Neural cell (in vitro differentiated cells): ENCODE data around the gene ABCC5. TPM values are rescaled to one million over a fixed set of nuclear protein-coding genes. Genes with fewer than 3 reads are reported as not detected.

Source experiments
- H2AFZ ChIP-seq: fragments of 200-600, 300-800 bp; sonication (generic), shearing (Covaris generic); 2 replicates; pipeline ENCODE4 v1.6.0; 2014; ENCODE audit warnings: low read depth, mild to moderate bottlenecking, antibody characterized with exemption, low read length, moderate library complexity
- H3F3A ChIP-seq: fragments of 200-600 bp; shearing (Covaris generic); 2 replicates; pipeline ENCODE4 v1.6.1; 2016; ENCODE audit warnings: mild to moderate bottlenecking, moderate library complexity, mixed read lengths, antibody characterized with exemption, low read length; ENCODE audit not compliant: insufficient read depth, poor library complexity, severe bottlenecking
- H3K27ac ChIP-seq: fragments of 200-600, 300-800 bp; sonication (generic), shearing (Covaris generic); 2 replicates; pipeline ENCODE4 v1.5.1; 2014; ENCODE audit warnings: mild to moderate bottlenecking, low read length, moderate library complexity
- H3K27me3 ChIP-seq: fragments of 300-800, 200-600 bp; sonication (generic), shearing (Covaris generic); 2 replicates; pipeline ENCODE4 v1.6.0; 2014; ENCODE audit warnings: mild to moderate bottlenecking, low read depth, low read length, moderate library complexity; ENCODE audit not compliant: insufficient read depth
- H3K36me3 ChIP-seq: fragments of 300-800, 200-600 bp; sonication (generic), shearing (Covaris generic); 2 replicates; pipeline ENCODE4 v1.5.1; 2014; ENCODE audit warnings: mild to moderate bottlenecking, antibody characterized with exemption, low read length, moderate library complexity; ENCODE audit not compliant: insufficient read depth
- H3K4me2 ChIP-seq: fragments of 300-800, 200-600 bp; sonication (generic), shearing (Covaris generic); 2 replicates; pipeline ENCODE4 v1.6.0; 2014; ENCODE audit warnings: mild to moderate bottlenecking, low read length
- H3K4me3 ChIP-seq: fragments of 300-800, 200-600 bp; sonication (generic), shearing (Covaris generic); 2 replicates; pipeline ENCODE4 v1.5.1; 2014; ENCODE audit warnings: mild to moderate bottlenecking, low read length, moderate library complexity
- H3K79me2 ChIP-seq: fragments of 200-600 bp; shearing (Covaris generic); replicated peaks from 2 replicates; pipeline ENCODE4 v1.6.0; 2014; ENCODE audit warnings: mild to moderate bottlenecking, low read length, moderate library complexity; ENCODE audit not compliant: insufficient read depth
- H3K9ac ChIP-seq: fragments of 300-800, 200-600 bp; sonication (generic), shearing (Covaris generic); 2 replicates; pipeline ENCODE4 v1.6.1; 2016; ENCODE audit warnings: mild to moderate bottlenecking, low read length, mixed read lengths
- H3K9me2 ChIP-seq: fragments of 200-600 bp; shearing (Covaris generic); 2 replicates; pipeline ENCODE4 v1.6.1; 2016; ENCODE audit warnings: mild to moderate bottlenecking, low read length, mixed read lengths; ENCODE audit not compliant: insufficient read depth
- H3K9me3 ChIP-seq: fragments of 200-600, 300-800 bp; sonication (generic), shearing (Covaris generic); 2 replicates; pipeline ENCODE4 v1.6.1; 2016; ENCODE audit warnings: mild to moderate bottlenecking, mixed run types, low read length, moderate library complexity, mixed read lengths
- H4K20me1 ChIP-seq: fragments of 200-600 bp; shearing (Covaris generic); 2 replicates; pipeline ENCODE4 v1.6.1; 2016; ENCODE audit warnings: mild to moderate bottlenecking, mixed run types; ENCODE audit not compliant: insufficient read depth
- CTCF ChIP-seq: fragments of 450-650 bp; IDR thresholded peaks from 2 replicates; pipeline ENCODE4 v1.5.1; 2014; ENCODE audit warnings: antibody characterized with exemption, mild to moderate bottlenecking, moderate library complexity; ENCODE audit not compliant: poor library complexity, severe bottlenecking
- EP300 ChIP-seq: fragments of 450-650 bp; conservative IDR thresholded peaks from 2 replicates; pipeline ENCODE4 v1.6.1; 2014; ENCODE audit warnings: antibody characterized with exemption, mild to moderate bottlenecking, moderate library complexity; ENCODE audit not compliant: poor library complexity, severe bottlenecking
- EZH2 ChIP-seq: fragments of 200-600, 300-800 bp; shearing (Covaris generic), sonication (generic); IDR thresholded peaks from 2 replicates; pipeline ENCODE4 v1.6.1; 2014; ENCODE audit warnings: antibody characterized with exemption, low read length, borderline replicate concordance, mild to moderate bottlenecking; ENCODE audit not compliant: insufficient read depth, poor library complexity, severe bottlenecking
- MXI1 ChIP-seq: fragments of 450-650 bp; conservative IDR thresholded peaks from 2 replicates; pipeline ENCODE4 v1.6.1; 2014; ENCODE audit warnings: antibody characterized with exemption, mild to moderate bottlenecking; ENCODE audit not compliant: poor library complexity, severe bottlenecking
- POLR2AphosphoS5 ChIP-seq: IDR thresholded peaks from 2 replicates; pipeline ENCODE4 v1.6.1; 2012
- RAD21 ChIP-seq: fragments of 450-650 bp; conservative IDR thresholded peaks from 2 replicates; pipeline ENCODE4 v1.6.1; 2014; ENCODE audit warnings: antibody characterized with exemption, mild to moderate bottlenecking, moderate library complexity
- REST ChIP-seq: IDR thresholded peaks from 2 replicates; pipeline ENCODE4 v1.6.1; 2012; ENCODE audit warnings: borderline replicate concordance
- SMC3 ChIP-seq: fragments of 450-650 bp; conservative IDR thresholded peaks from 2 replicates; pipeline ENCODE4 v1.6.1; 2014; ENCODE audit warnings: antibody characterized with exemption, mild to moderate bottlenecking, moderate library complexity; ENCODE audit not compliant: poor library complexity
- TAF1 ChIP-seq: IDR thresholded peaks from 2 replicates; pipeline ENCODE4 v1.6.1; 2012; ENCODE audit warnings: low read depth
- polyA plus RNA-seq: library from polyadenylated mRNA; depleted of rRNA; stranded (reverse); fragments of >200 nt; gene quantifications from 2 replicates; pipeline ENCODE4 v1.2.3, GENCODE V29; 2014

ABCC5 gene
- polyA plus RNA-seq, 1 donor from 2014 or later, result 227 TPM

- TF ChIP-seq CTCF, result no peak
- no peak for TF ChIP-seq POLR2AphosphoS5
- TF ChIP-seq TAF1, result no peak
- no peak for TF ChIP-seq EZH2
- TF ChIP-seq SMC3, result no peak
- TF ChIP-seq RAD21, result no peak
- no peak for TF ChIP-seq EP300
- TF ChIP-seq REST, result no peak
- TF ChIP-seq MXI1, result no peak
- no peak overlapping the region for H3K27ac ChIP-seq
- H3K27me3 ChIP-seq, result no peaks in the 10 kb centered on the region
- no peak overlapping the region for H3K9ac ChIP-seq
- peaks cover 9% of the 10 kb centered on the region for H3K36me3 ChIP-seq
- H4K20me1 ChIP-seq, result no peaks in the 10 kb centered on the region
- H3K79me2 ChIP-seq, result no peaks in the 10 kb centered on the region
- no peaks in the 10 kb centered on the region for H3F3A ChIP-seq
- no peaks in the 10 kb centered on the region for H3K9me3 ChIP-seq
- H3K9me2 ChIP-seq, result no peaks in the 10 kb centered on the region
- H2AFZ ChIP-seq, result no peak overlapping the region
- H3K4me3 ChIP-seq, result no peak overlapping the region
- H3K4me2 ChIP-seq, result no peak overlapping the region
Measured at GRCh38 chr3:183937601-183938286, 79.9 kb downstream of the ABCC5 start.

GRCh38 chr3:183933160-183933559 is 84.5 kb downstream of the ABCC5 start:
- Histone ChIP-seq H3K9me2 (no peaks in the 10 kb centered on the region), H3K9ac (no peak overlapping the region), H3K27ac (no peak overlapping the region), H2AFZ (no peak overlapping the region), H4K20me1 (no peaks in the 10 kb centered on the region), H3K4me3 (no peak overlapping the region), H3K36me3 (peaks cover 9% of the 10 kb centered on the region), H3K4me2 (no peak overlapping the region), H3F3A (no peaks in the 10 kb centered on the region), H3K79me2 (no peaks in the 10 kb centered on the region), H3K9me3 (no peaks in the 10 kb centered on the region), H3K27me3 (no peaks in the 10 kb centered on the region)
- TF ChIP-seq MXI1 (no peak), CTCF (no peak), RAD21 (no peak), SMC3 (no peak), EP300 (no peak), POLR2AphosphoS5 (no peak), TAF1 (no peak), REST (no peak), EZH2 (no peak)
